HG03442 (cell line): Measurements from ENCODE around the gene GALT.
A peak's percentile ranks its signal among the peaks of the same experiment; 100 is the strongest.
"Not testable (repeated sequence)": the region's sequence is repeated elsewhere in the genome, so short reads cannot be mapped to it uniquely, and the experiment has no call there.

Experiments used
- ATAC-seq: cut with Tn5 transposase; IDR thresholded peaks from one replicate; pipeline ENCODE4 v1.9.1; 2021; ENCODE audit warnings: mild to moderate bottlenecking, moderate library complexity; ENCODE audit not compliant: unreplicated experiment

Gene GALT

DNA sequence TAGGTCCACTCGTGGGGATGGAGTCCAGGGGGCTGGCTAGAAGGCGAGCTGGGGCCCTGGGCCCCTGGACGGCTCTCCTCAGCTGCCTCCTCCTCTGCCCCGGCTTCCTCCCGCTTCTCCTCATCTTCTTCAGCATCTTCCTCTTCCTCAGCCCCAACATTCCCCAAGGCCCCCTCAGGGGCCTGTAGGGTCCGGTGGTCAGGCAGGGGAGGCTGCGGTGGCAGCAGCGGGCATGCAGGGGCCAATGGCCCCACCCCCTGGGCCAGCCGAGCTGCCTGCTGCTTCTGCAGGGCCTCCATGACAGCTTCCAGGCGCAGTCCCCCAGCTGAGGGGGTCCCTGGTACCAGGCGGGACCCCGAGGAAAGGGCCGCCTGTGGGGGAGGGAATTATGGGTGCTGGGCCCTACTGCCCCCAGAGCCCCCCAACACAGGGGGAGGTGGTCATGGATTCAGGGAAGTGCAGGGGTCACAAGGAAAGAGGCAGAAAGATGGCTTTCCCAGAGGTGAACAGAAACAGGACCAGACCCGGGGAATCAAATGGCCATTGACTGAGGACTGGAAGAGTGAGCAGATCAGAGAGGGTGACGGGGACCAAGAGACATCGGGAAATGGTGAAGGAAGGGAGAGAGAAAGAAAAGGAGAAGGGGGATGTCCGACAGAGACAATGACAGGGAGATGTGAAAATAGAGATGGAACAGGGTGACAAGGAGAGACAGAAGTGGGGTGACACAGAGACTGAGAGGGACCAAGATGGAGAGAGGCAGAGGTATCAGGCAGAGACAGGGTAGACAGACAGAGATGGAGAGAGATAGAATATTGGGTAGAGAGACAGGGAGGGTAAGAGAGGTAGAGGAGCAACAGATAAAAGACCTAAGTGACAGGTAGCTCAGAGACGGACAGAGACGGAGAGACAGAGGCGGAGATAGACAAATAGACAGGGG is 18.5 kb upstream of the GALT start:
- ATAC-seq = no peak

DNA sequence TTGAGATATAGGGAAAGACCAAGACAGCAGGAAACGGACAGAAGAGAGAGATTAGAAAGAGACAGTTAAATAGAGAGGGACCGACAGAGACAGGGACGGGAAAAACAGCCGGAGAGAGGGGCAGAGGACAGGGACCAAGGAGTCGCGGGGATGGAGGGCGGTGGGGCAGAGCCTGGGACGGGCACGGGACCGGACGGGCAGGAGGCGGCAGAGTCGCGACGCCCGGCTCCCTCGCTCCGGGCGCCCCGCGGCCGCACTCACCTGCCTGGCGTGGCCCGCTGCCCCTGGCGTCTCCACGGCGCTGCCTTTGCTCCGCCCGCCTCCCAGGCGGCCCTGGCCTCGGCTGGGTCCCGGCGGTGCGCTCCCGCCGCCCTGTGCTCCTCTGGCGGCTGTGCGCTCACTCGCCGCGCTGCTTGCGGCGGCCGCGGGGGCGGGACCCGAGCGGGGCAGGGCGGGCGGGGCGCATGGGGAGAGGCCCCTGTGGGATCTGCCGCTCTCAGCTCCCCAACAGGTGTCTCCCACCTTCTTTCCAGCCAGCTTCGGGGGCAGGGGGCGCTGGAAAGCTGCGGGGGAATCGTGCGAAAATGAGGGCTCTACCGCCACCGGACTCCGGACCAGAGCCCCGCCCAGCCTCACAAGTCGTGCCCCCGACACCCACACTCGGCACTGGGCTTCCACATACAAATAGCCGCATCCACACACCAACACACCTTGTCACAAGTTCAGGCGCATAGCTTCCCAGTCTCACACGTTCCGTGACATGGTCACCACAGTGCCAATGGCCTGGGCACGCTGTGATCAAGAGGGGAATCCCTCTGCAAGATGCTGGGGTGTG is 17.6 kb upstream of the GALT start, which contains the start of gene ARID3C:
ARID3C (minus strand) TSS at position 411 of the 835 bp plus-strand sequence. CDS start 1,052 bp downstream, outside the sequence.
- no peak for ATAC-seq

DNA sequence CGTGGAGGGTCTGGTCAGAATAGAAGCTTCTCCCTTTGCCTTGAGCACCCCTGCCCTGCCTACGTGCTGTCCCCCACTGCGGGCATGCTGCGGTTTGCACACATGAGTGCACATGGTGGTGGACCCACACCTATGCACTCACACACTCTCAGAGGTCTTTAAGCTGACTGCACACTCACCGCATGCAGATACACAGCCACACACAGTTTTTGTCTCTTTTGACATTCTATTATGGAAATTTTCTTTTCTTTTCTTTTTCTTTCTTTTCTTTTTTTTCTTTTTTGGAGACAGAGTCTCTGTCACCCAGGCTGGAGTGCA is 17.0 kb upstream of the GALT start:
- ATAC-seq = no peak

- ATAC-seq = no peak
Observed at GRCh38 chr9:34630402-34631154, 15.9 kb upstream of the GALT start.

GRCh38 chr9:34633166-34633565 is 13.3 kb upstream of the GALT start:
- ATAC-seq = no peak

DNA sequence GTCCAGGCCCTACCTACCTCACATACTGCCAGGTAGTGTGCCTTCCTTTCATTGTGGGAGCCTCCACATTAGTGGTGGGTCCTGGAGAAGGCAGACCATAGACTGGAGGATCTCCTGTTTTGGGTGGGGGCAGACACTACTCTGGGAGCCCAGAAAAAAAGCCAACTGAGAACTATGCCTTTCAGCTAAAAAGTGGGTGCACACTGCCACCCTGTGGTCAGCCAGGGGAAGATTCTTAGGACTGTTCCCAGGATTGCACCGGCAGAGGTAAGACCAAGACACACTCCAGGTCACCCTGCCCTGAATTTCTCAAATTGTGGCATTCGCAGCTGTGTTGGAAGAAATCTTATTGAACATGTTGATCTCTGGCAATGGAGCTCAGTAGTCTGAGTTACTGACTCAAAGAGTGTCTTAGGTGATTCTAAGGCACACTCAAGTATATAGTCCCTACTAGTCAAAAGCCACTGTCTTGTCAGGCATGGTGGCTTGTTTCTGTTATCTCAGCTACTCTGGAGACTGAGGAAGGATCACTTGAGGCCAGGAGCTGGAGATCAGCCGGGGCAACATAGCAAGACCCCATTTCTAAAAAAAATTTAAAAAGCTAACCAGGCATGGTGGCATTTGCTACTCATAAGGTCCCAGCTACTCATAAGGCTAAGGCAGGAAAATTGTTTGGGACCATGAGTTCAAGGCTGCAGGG is 12.5 kb upstream of the GALT start:
- no peak for ATAC-seq

DNA sequence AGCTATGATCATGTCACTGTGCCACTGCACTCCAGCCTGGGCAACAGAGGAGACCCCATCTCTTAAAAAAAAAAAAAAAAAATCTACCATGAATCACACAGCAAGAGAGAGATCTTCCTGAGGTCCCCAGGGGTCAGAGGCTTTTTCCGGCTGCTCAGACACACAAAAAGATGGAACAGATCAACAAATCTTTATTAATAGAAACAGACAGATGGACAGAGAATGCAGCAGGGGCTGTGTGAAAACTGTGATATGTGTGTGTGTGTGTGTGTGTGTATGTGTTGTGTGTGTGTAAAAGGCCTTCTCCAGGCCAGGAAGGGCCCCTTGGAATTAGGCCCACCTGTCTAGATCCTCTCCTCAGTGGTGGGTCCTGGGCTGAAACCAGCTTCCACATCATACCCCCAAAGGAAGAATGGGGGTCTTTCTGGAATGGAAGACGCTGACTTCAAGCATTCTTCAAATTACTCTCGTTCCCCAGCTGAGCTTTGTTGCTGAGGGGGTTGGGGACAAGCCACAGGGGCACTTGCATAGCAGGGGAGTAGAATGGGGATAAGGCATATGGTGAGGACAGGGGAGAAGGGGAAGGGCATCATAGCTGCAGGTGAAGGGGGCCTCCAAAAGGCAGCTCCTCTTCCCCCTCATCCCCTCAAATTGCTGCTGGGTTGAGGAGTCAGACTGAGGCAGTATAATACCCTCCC is 11.8 kb upstream of the GALT start:
- ATAC-seq = no peak

DNA sequence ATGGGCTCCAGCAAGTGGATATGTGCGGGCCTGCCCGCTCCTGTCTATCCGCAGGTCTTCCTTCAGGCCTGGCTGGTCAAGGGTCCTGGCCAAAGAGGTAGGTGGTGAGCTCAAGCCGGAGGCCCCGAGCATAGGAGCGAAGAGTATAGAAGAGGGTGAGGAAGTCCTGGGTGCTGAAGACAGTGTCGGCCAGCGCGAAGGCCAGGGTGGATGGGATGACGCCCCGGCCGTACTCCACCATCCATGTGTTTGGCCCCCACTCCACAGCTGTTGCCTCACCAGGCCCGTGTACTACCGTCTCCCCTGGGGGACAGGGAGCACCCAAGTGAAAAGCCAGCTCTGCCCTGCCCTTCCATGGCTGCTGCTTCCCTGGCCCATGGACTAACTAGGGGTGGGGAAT is 10.9 kb upstream of the GALT start:
- no peak for ATAC-seq

DNA sequence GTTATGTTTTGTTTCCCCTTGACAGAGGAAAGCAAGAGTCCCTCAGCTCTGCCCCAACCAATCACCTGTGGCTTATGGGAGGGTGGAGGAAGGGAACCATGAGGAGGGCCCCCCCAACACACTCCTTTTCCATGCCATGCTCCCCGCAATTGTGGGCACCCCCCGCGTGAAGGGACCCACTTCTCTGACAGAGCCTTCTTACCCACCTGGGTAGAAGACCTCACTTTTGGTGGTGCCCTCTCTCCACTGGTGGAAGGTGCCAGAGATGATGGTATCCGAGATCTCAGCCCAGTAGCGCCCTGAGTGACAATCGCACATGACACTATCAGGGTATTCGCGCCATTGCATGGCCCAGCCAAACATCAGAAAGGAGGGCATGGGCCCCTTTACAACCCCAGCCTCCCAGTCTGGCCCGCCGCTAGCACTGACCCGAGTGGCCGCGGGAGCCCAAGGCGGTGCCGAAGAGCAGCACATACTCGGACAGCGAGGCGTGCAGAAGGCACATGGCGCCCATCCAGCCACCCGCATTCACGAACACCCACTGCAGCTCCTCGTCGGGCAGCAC is 9.6 kb upstream of the GALT start:
- peak; percentile 27 for ATAC-seq

DNA sequence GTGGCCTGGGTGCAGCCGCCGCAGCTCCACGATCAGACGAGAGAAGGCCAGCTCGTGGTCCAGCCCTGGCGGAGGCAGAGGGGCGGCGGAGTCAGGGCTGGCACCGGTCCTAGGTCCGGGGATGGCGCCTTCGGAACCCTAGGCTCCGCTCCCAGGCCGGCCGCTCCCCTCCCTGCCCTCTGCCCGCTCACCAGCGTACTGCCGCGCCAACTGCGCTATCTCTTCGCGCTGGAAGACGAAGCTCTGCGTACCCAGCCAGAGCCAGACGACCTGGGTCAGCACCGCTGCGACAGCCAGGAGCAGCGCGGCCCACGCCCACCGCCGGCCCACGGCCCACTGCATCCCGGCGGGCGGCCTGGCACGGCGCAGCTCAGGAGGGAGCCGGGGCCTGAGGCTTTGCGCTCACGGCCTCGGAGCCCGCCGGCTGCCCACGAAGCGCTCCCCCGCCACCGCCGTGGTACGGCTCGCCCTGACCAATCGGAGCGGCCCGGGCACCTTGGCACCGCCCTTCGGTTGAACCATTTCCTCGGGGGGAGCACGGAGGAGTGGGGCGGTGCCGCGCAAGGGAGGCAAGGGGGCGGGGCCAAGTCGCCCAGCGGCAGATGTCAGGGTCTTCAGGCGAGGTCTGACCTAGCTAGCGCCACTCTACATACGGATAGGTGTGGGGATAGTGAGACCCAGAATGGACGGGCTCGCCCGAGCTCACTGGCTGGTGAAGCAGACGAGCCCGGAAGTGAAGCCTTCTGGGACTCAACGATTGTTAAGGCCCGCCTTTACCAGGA is 8.9 kb upstream of the GALT start, which contains the start of gene SIGMAR1:
SIGMAR1 (minus strand) TSS at position 432 of the 782 bp plus-strand sequence; CDS start at position 342, 90 bp downstream.
- peak; percentile 82 for ATAC-seq

GRCh38 chr9:34638138-34638445 is 8.4 kb upstream of the GALT start:
- ATAC-seq = no peak

DNA sequence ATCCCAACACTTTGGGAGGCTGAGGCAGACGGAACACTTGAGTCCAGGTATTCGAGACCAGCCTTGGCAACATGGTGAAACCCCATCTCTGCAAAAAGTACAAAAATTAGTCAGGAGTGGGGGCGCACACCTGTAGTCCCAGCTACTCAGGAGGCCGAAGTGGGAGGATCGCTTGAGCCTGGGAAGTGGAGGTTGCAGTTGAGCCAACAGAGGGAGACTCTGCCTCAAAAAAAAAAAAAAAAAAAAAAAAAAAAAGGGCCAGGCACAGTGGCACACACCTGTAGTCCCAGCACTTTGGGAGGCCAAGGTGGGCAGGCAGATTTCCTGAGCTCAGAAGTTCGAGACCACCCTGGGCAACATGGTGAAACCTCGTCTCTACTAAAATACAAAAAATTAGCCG is 7.2 kb upstream of the GALT start:
- not testable (repeated sequence) for ATAC-seq

- ATAC-seq = no peak
Observed at GRCh38 chr9:34642679-34643078, 3.8 kb upstream of the GALT start.

- ATAC-seq = no peak
Observed at GRCh38 chr9:34644766-34645314, 1.6 kb upstream of the GALT start.

- ATAC-seq = no peak
Observed at GRCh38 chr9:34647084-34647403, 569 bp downstream of the GALT start.

- no peak for ATAC-seq
Observed at GRCh38 chr9:34647651-34648050, 1.2 kb downstream of the GALT start.

GRCh38 chr9:34648673-34649072 is 2.2 kb downstream of the GALT start:
- ATAC-seq = no peak

DNA sequence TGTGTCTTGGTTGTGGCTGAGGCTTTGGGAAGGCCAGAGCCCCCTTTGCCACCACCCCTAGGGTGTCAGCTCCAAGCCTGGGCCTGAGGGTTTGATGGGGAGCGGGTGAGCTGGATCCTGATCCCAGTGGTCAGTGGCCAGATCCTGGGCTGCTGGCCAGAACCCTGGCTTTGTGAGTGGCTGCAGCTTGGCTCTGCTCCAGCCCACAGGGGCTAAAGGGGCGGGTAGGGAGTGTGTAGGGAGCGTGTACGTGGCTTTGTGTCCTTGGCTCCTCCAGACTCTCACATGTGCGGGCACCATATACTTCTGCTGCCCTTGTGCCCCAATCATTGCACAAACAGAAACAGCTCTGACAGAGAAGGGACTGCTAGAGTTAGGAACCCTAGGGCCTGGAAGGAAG is 4.3 kb downstream of the GALT start:
- ATAC-seq = no peak

- ATAC-seq = no peak
Observed at GRCh38 chr9:34651321-34651720, 4.8 kb downstream of the GALT start.
